Measurements from ENCODE around the gene SMIM35.
"Not testable (repeated sequence)": the region's sequence is repeated elsewhere in the genome, so short reads cannot be mapped to it uniquely, and the experiment has no call there.

The SMIM35 gene

GRCh38 chr11:117983163-117983475 lies 103.6 kb downstream of the SMIM35 start:
- DNase-seq (ENCODE audit: low read depth): no peak

GRCh38 chr11:117980720-117981119 lies 106.0 kb downstream of the SMIM35 start:
- no peak for DNase-seq (ENCODE audit: low read depth)

- no peak for DNase-seq (ENCODE audit: low read depth)
These were observed 106.5 kb downstream of the SMIM35 start for GRCh38 chr11:117980280-117980679.

GRCh38 chr11:117979481-117980211 lies 107.1 kb downstream of the SMIM35 start:
- no peak for DNase-seq (ENCODE audit: low read depth)

GRCh38 chr11:117978991-117979390 lies 107.8 kb downstream of the SMIM35 start:
- no peak for DNase-seq (ENCODE audit: low read depth)

- DNase-seq (ENCODE audit: low read depth): not testable (repeated sequence)
These were observed 108.4 kb downstream of the SMIM35 start for GRCh38 chr11:117978291-117978910.

GRCh38 chr11:117977612-117978264 lies 109.0 kb downstream of the SMIM35 start:
- not testable (repeated sequence) for DNase-seq (ENCODE audit: low read depth)

- no peak for DNase-seq (ENCODE audit: low read depth)
These were observed 109.7 kb downstream of the SMIM35 start for GRCh38 chr11:117977029-117977428.

GRCh38 chr11:117976445-117976844 lies 110.3 kb downstream of the SMIM35 start:
- DNase-seq (ENCODE audit: low read depth): no peak

- no peak for DNase-seq (ENCODE audit: low read depth)
These were observed 113.3 kb downstream of the SMIM35 start for GRCh38 chr11:117973503-117973860.

- no peak for DNase-seq (ENCODE audit: low read depth)
These were observed 113.9 kb downstream of the SMIM35 start for GRCh38 chr11:117972629-117973502.

GRCh38 chr11:117972044-117972443 lies 114.7 kb downstream of the SMIM35 start:
- DNase-seq (ENCODE audit: low read depth): no peak

GRCh38 chr11:117970400-117971024 lies 116.3 kb downstream of the SMIM35 start:
- DNase-seq (ENCODE audit: low read depth): no peak

GRCh38 chr11:117969160-117969991 lies 117.4 kb downstream of the SMIM35 start:
- DNase-seq (ENCODE audit: low read depth): no peak

GRCh38 chr11:117966908-117967307 lies 119.9 kb downstream of the SMIM35 start:
- no peak for DNase-seq (ENCODE audit: low read depth)

GRCh38 chr11:117962826-117963225 lies 123.9 kb downstream of the SMIM35 start:
- no peak for DNase-seq (ENCODE audit: low read depth)

GRCh38 chr11:117961896-117962295 lies 124.9 kb downstream of the SMIM35 start:
- no peak for DNase-seq (ENCODE audit: low read depth)

GRCh38 chr11:117960406-117960805 lies 126.4 kb downstream of the SMIM35 start:
- DNase-seq (ENCODE audit: low read depth): no peak

GRCh38 chr11:117959438-117960149 lies 127.2 kb downstream of the SMIM35 start:
- no peak for DNase-seq (ENCODE audit: low read depth)

- DNase-seq (ENCODE audit: low read depth): no peak
These were observed 127.8 kb downstream of the SMIM35 start for GRCh38 chr11:117958949-117959348.
